Esophagus squamous epithelium (tissue), 4 donors: ENCODE data around the gene TRAPPC1.

ENCODE experiments used
- POLR2A ChIP-seq, 4 donors: fragments of 450-650 bp; IDR thresholded peaks; one replicate each; pipeline ENCODE4 v1.6.1; 2017; ENCODE audit warnings: antibody characterized with exemption in 4 of 4, mild to moderate bottlenecking in 4 of 4, moderate library complexity in 3 of 4
- TF ChIP-seq, protein P1 (sequence below), 6 experiments: fragments of 450-650 bp in 4 of 6; fragments of 200-600 bp in 2 of 6; sonication (generic) in 2 of 6; IDR thresholded peaks; one replicate each; pipeline ENCODE4 v1.5.1; 2016 to 2019; ENCODE audit warnings: antibody characterized with exemption in 6 of 6, mild to moderate bottlenecking in 4 of 6, moderate library complexity in 4 of 6

- TF ChIP-seq, protein P1, sequence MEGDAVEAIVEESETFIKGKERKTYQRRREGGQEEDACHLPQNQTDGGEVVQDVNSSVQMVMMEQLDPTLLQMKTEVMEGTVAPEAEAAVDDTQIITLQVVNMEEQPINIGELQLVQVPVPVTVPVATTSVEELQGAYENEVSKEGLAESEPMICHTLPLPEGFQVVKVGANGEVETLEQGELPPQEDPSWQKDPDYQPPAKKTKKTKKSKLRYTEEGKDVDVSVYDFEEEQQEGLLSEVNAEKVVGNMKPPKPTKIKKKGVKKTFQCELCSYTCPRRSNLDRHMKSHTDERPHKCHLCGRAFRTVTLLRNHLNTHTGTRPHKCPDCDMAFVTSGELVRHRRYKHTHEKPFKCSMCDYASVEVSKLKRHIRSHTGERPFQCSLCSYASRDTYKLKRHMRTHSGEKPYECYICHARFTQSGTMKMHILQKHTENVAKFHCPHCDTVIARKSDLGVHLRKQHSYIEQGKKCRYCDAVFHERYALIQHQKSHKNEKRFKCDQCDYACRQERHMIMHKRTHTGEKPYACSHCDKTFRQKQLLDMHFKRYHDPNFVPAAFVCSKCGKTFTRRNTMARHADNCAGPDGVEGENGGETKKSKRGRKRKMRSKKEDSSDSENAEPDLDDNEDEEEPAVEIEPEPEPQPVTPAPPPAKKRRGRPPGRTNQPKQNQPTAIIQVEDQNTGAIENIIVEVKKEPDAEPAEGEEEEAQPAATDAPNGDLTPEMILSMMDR (IDR thresholded peaks at IDR 0.05), result no peak
- TF ChIP-seq POLR2A (IDR thresholded peaks at IDR 0.05), result no peak
Observed at GRCh38 chr17:7967751-7968150, 36.0 kb upstream of the TRAPPC1 start.
